Neural cell (in vitro differentiated cells): ENCODE measurements around the gene TRPM3. TPM values are rescaled to one million over a fixed set of nuclear protein-coding genes. Genes with fewer than 3 reads are reported as not detected.

ENCODE experiments used
- H2AFZ ChIP-seq: fragments of 200-600, 300-800 bp; sonication (generic), shearing (Covaris generic); 2 replicates; pipeline ENCODE4 v1.6.0; 2014; ENCODE audit warnings: low read depth, mild to moderate bottlenecking, antibody characterized with exemption, low read length, moderate library complexity
- H3F3A ChIP-seq: fragments of 200-600 bp; shearing (Covaris generic); 2 replicates; pipeline ENCODE4 v1.6.1; 2016; ENCODE audit warnings: mild to moderate bottlenecking, moderate library complexity, mixed read lengths, antibody characterized with exemption, low read length; ENCODE audit not compliant: insufficient read depth, poor library complexity, severe bottlenecking
- H3K27ac ChIP-seq: fragments of 200-600, 300-800 bp; sonication (generic), shearing (Covaris generic); 2 replicates; pipeline ENCODE4 v1.5.1; 2014; ENCODE audit warnings: mild to moderate bottlenecking, low read length, moderate library complexity
- H3K27me3 ChIP-seq: fragments of 300-800, 200-600 bp; sonication (generic), shearing (Covaris generic); 2 replicates; pipeline ENCODE4 v1.6.0; 2014; ENCODE audit warnings: mild to moderate bottlenecking, low read depth, low read length, moderate library complexity; ENCODE audit not compliant: insufficient read depth
- H3K36me3 ChIP-seq: fragments of 300-800, 200-600 bp; sonication (generic), shearing (Covaris generic); 2 replicates; pipeline ENCODE4 v1.5.1; 2014; ENCODE audit warnings: mild to moderate bottlenecking, antibody characterized with exemption, low read length, moderate library complexity; ENCODE audit not compliant: insufficient read depth
- H3K4me2 ChIP-seq: fragments of 300-800, 200-600 bp; sonication (generic), shearing (Covaris generic); 2 replicates; pipeline ENCODE4 v1.6.0; 2014; ENCODE audit warnings: mild to moderate bottlenecking, low read length
- H3K4me3 ChIP-seq: fragments of 300-800, 200-600 bp; sonication (generic), shearing (Covaris generic); 2 replicates; pipeline ENCODE4 v1.5.1; 2014; ENCODE audit warnings: mild to moderate bottlenecking, low read length, moderate library complexity
- H3K79me2 ChIP-seq: fragments of 200-600 bp; shearing (Covaris generic); replicated peaks from 2 replicates; pipeline ENCODE4 v1.6.0; 2014; ENCODE audit warnings: mild to moderate bottlenecking, low read length, moderate library complexity; ENCODE audit not compliant: insufficient read depth
- H3K9ac ChIP-seq: fragments of 300-800, 200-600 bp; sonication (generic), shearing (Covaris generic); 2 replicates; pipeline ENCODE4 v1.6.1; 2016; ENCODE audit warnings: mild to moderate bottlenecking, low read length, mixed read lengths
- H3K9me2 ChIP-seq: fragments of 200-600 bp; shearing (Covaris generic); 2 replicates; pipeline ENCODE4 v1.6.1; 2016; ENCODE audit warnings: mild to moderate bottlenecking, low read length, mixed read lengths; ENCODE audit not compliant: insufficient read depth
- H3K9me3 ChIP-seq: fragments of 200-600, 300-800 bp; sonication (generic), shearing (Covaris generic); 2 replicates; pipeline ENCODE4 v1.6.1; 2016; ENCODE audit warnings: mild to moderate bottlenecking, mixed run types, low read length, moderate library complexity, mixed read lengths
- H4K20me1 ChIP-seq: fragments of 200-600 bp; shearing (Covaris generic); 2 replicates; pipeline ENCODE4 v1.6.1; 2016; ENCODE audit warnings: mild to moderate bottlenecking, mixed run types; ENCODE audit not compliant: insufficient read depth
- CTCF ChIP-seq: fragments of 450-650 bp; IDR thresholded peaks from 2 replicates; pipeline ENCODE4 v1.5.1; 2014; ENCODE audit warnings: antibody characterized with exemption, mild to moderate bottlenecking, moderate library complexity; ENCODE audit not compliant: poor library complexity, severe bottlenecking
- EP300 ChIP-seq: fragments of 450-650 bp; conservative IDR thresholded peaks from 2 replicates; pipeline ENCODE4 v1.6.1; 2014; ENCODE audit warnings: antibody characterized with exemption, mild to moderate bottlenecking, moderate library complexity; ENCODE audit not compliant: poor library complexity, severe bottlenecking
- EZH2 ChIP-seq: fragments of 200-600, 300-800 bp; shearing (Covaris generic), sonication (generic); IDR thresholded peaks from 2 replicates; pipeline ENCODE4 v1.6.1; 2014; ENCODE audit warnings: antibody characterized with exemption, low read length, borderline replicate concordance, mild to moderate bottlenecking; ENCODE audit not compliant: insufficient read depth, poor library complexity, severe bottlenecking
- MXI1 ChIP-seq: fragments of 450-650 bp; conservative IDR thresholded peaks from 2 replicates; pipeline ENCODE4 v1.6.1; 2014; ENCODE audit warnings: antibody characterized with exemption, mild to moderate bottlenecking; ENCODE audit not compliant: poor library complexity, severe bottlenecking
- POLR2AphosphoS5 ChIP-seq: IDR thresholded peaks from 2 replicates; pipeline ENCODE4 v1.6.1; 2012
- RAD21 ChIP-seq: fragments of 450-650 bp; conservative IDR thresholded peaks from 2 replicates; pipeline ENCODE4 v1.6.1; 2014; ENCODE audit warnings: antibody characterized with exemption, mild to moderate bottlenecking, moderate library complexity
- REST ChIP-seq: IDR thresholded peaks from 2 replicates; pipeline ENCODE4 v1.6.1; 2012; ENCODE audit warnings: borderline replicate concordance
- SMC3 ChIP-seq: fragments of 450-650 bp; conservative IDR thresholded peaks from 2 replicates; pipeline ENCODE4 v1.6.1; 2014; ENCODE audit warnings: antibody characterized with exemption, mild to moderate bottlenecking, moderate library complexity; ENCODE audit not compliant: poor library complexity
- TAF1 ChIP-seq: IDR thresholded peaks from 2 replicates; pipeline ENCODE4 v1.6.1; 2012; ENCODE audit warnings: low read depth
- polyA plus RNA-seq: library from polyadenylated mRNA; depleted of rRNA; stranded (reverse); fragments of >200 nt; gene quantifications from 2 replicates; pipeline ENCODE4 v1.2.3, GENCODE V29; 2014

TRPM3 gene
- polyA plus RNA-seq, 1 donor from 2014 or later: 1.3 TPM

- H3K9me3 ChIP-seq: no peaks in the 10 kb centered on the region
- no peaks in the 10 kb centered on the region for H3K9me2 ChIP-seq
- no peaks in the 10 kb centered on the region for H4K20me1 ChIP-seq
- TF ChIP-seq EZH2 (no peak), SMC3 (no peak), POLR2AphosphoS5 (no peak), CTCF (no peak)
- no peak overlapping the region for H2AFZ ChIP-seq
- no peaks in the 10 kb centered on the region for H3K36me3 ChIP-seq
- H3K4me2 ChIP-seq: no peak overlapping the region
- no peaks in the 10 kb centered on the region for H3K27me3 ChIP-seq
- no peaks in the 10 kb centered on the region for H3K79me2 ChIP-seq
- no peaks in the 10 kb centered on the region for H3F3A ChIP-seq
- no peak overlapping the region for H3K27ac ChIP-seq
- H3K9ac ChIP-seq: no peak overlapping the region
- no peak overlapping the region for H3K4me3 ChIP-seq
These were observed 480.4 kb downstream of the TRPM3 start for GRCh38 chr9:70641031-70641430.

GRCh38 chr9:70639853-70640814 lies 481.3 kb downstream of the TRPM3 start:
- TF ChIP-seq POLR2AphosphoS5 (no peak), RAD21 (peak; percentile 94), CTCF (peak; percentile 93), SMC3 (peak; percentile 91), REST (no peak), EZH2 (no peak), MXI1 (no peak), EP300 (no peak), TAF1 (no peak)
- Histone ChIP-seq H3K9ac (no peak overlapping the region), H3K27me3 (no peaks in the 10 kb centered on the region), H3K9me2 (no peaks in the 10 kb centered on the region), H3K79me2 (no peaks in the 10 kb centered on the region), H3K36me3 (no peaks in the 10 kb centered on the region), H3K9me3 (no peaks in the 10 kb centered on the region), H4K20me1 (no peaks in the 10 kb centered on the region), H3K4me2 (no peak overlapping the region), H2AFZ (no peak overlapping the region), H3K27ac (no peak overlapping the region), H3F3A (no peaks in the 10 kb centered on the region), H3K4me3 (no peak overlapping the region)
